Measurements from ENCODE around the gene NUDT17.
"Not testable (repeated sequence)": the region's sequence is repeated elsewhere in the genome, so short reads cannot be mapped to it uniquely, and the experiment has no call there.

The NUDT17 gene

GRCh38 chr1:145806844-145807243 lies 38.6 kb upstream of the NUDT17 start:
- Histone ChIP-seq H2AFZ (ENCODE audit: low read depth, low read length) (no peak overlapping the region), H3K79me2 (ENCODE audit: insufficient read depth, low read length) (peaks cover 70% of the 10 kb centered on the region), H3K9ac (ENCODE audit: low read depth, low read length) (no peak overlapping the region), H3K27ac (ENCODE audit: low read length) (no peak overlapping the region), H4K20me1 (ENCODE audit: insufficient read depth, low read length) (peaks cover 10% of the 10 kb centered on the region; the same call in 1 of the 2 replicates), H3K4me2 (ENCODE audit: insufficient read depth, low read length) (no peak overlapping the region), H3K36me3 (ENCODE audit: insufficient read depth, low read length) (no peaks in the 10 kb centered on the region), H3K27me3 (ENCODE audit: insufficient read depth, low read length, poor library complexity) (no peaks in the 10 kb centered on the region), H3K4me3 (ENCODE audit: low read depth in 1 of 2, low read length in 2 of 2) (no peak overlapping the region), H3K9me3 (ENCODE audit: insufficient read depth, low read length, severe bottlenecking) (no peaks in the 10 kb centered on the region), H3K4me1 (ENCODE audit: insufficient read depth, low read length) (no peaks in the 10 kb centered on the region)
- ATAC-seq (ENCODE audit: insufficient read depth, low read depth) (no peak), DNase-seq (no peak)
- TF ChIP-seq EZH2 (IDR thresholded peaks at IDR 0.05; ENCODE audit: borderline replicate concordance, low read depth, low read length, severe bottlenecking): no peak
- TF ChIP-seq CTCF (IDR thresholded peaks at IDR 0.05; ENCODE audit: borderline replicate concordance, extremely low read depth, low read length, poor library complexity, severe bottlenecking): no peak

GRCh38 chr1:145812977-145813810 lies 32.2 kb upstream of the NUDT17 start:
- DNase-seq; H2AFZ ChIP-seq (ENCODE audit: low read depth, low read length); H3K27me3 ChIP-seq (ENCODE audit: insufficient read depth, low read length, poor library complexity); H3K27ac ChIP-seq (ENCODE audit: low read length); H3K36me3 ChIP-seq (ENCODE audit: insufficient read depth, low read length); ATAC-seq (ENCODE audit: insufficient read depth, low read depth); H3K4me3 ChIP-seq (ENCODE audit: low read depth in 1 of 2, low read length in 2 of 2); H3K9me3 ChIP-seq (ENCODE audit: insufficient read depth, low read length, severe bottlenecking); H3K4me2 ChIP-seq (ENCODE audit: insufficient read depth, low read length); H3K4me1 ChIP-seq (ENCODE audit: insufficient read depth, low read length); H4K20me1 ChIP-seq (ENCODE audit: insufficient read depth, low read length); H3K9ac ChIP-seq (ENCODE audit: low read depth, low read length): not testable (repeated sequence)
- H3K79me2 ChIP-seq (ENCODE audit: insufficient read depth, low read length): peaks cover 21% of the 10 kb centered on the region

- not testable (repeated sequence) for H3K9ac ChIP-seq (ENCODE audit: low read depth, low read length); H3K27me3 ChIP-seq (ENCODE audit: insufficient read depth, low read length, poor library complexity); H2AFZ ChIP-seq (ENCODE audit: low read depth, low read length); ATAC-seq (ENCODE audit: insufficient read depth, low read depth); DNase-seq; H3K4me2 ChIP-seq (ENCODE audit: insufficient read depth, low read length); H4K20me1 ChIP-seq (ENCODE audit: insufficient read depth, low read length); H3K4me1 ChIP-seq (ENCODE audit: insufficient read depth, low read length); H3K36me3 ChIP-seq (ENCODE audit: insufficient read depth, low read length); H3K4me3 ChIP-seq (ENCODE audit: low read depth in 1 of 2, low read length in 2 of 2); H3K9me3 ChIP-seq (ENCODE audit: insufficient read depth, low read length, severe bottlenecking); H3K27ac ChIP-seq (ENCODE audit: low read length)
- H3K79me2 ChIP-seq (ENCODE audit: insufficient read depth, low read length): peaks cover 21% of the 10 kb centered on the region
These were observed 27.3 kb upstream of the NUDT17 start for GRCh38 chr1:145818095-145818494.

- peak overlapping the region in 1 of 2 experiments; percentile 40; a peak in 1 of 4 replicates for H3K4me3 ChIP-seq (ENCODE audit: low read depth in 1 of 2, low read length in 2 of 2)
- H3K27me3 ChIP-seq (ENCODE audit: insufficient read depth, low read length, poor library complexity); H3K9ac ChIP-seq (ENCODE audit: low read depth, low read length); ATAC-seq (ENCODE audit: insufficient read depth, low read depth); H4K20me1 ChIP-seq (ENCODE audit: insufficient read depth, low read length); H3K27ac ChIP-seq (ENCODE audit: low read length); H2AFZ ChIP-seq (ENCODE audit: low read depth, low read length); DNase-seq; H3K9me3 ChIP-seq (ENCODE audit: insufficient read depth, low read length, severe bottlenecking): not testable (repeated sequence)
- H3K4me1 ChIP-seq (ENCODE audit: insufficient read depth, low read length): peaks cover 25% of the 10 kb centered on the region
- H3K79me2 ChIP-seq (ENCODE audit: insufficient read depth, low read length): peaks cover 51% of the 10 kb centered on the region
- peak overlapping the region; percentile 44; the same call in 1 of the 2 replicates for H3K4me2 ChIP-seq (ENCODE audit: insufficient read depth, low read length)
- peaks cover 21% of the 10 kb centered on the region for H3K36me3 ChIP-seq (ENCODE audit: insufficient read depth, low read length)
These were observed 22.6 kb upstream of the NUDT17 start for GRCh38 chr1:145822779-145823331.

Measured in DND-41 (cell line).